ENCODE data around the gene SMURF1. TPM values are rescaled to one million over a fixed set of nuclear protein-coding genes. Genes with fewer than 3 reads are reported as not detected.

SMURF1 gene
- total RNA-seq, 1 experiment from 2014 or later = 30.2 TPM

DNA sequence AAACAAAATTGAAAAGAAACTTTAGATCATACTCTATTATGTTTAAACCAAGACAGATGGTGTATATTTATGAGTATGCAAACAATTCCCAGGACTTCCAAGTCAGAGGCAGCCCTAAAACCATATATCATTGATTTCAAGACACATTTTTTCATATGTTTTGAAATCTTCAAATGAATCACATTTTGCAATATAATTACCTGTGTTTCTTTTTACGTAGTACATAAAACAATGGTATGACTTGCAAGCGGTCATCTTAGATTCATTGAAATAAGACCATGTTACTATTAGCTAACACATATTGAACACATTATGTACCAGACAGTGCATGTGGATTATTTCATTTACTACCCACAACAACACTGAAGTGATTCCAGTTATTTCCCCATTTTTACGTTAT, 14.9 kb downstream of the SMURF1 start:
- intact Hi-C loops (cut with micrococcal nuclease) = no loop called here

GRCh38 chr7:99128076-99128950, 15.6 kb downstream of the SMURF1 start:
- ChIA-PET CTCF (no interaction called here), POLR2A (ENCODE audit: unreplicated experiment) (interaction anchor here (0.6 kb wide), 1 partner anchor 279 kb away, joined by 7 read pairs; no protein-coding TSS in a partner anchor)
- Histone ChIP-seq H3K27ac (ENCODE audit: low read length) (peak overlapping the region; percentile 8), H4K20me1 (ENCODE audit: low read length) (peaks cover 43% of the 10 kb centered on the region), H3K36me3 (ENCODE audit: low read depth, low read length) (no peaks in the 10 kb centered on the region), H3K4me3 (ENCODE audit: low read length) (peak overlapping the region; percentile 8; the same call in 1 of the 2 replicates), H2AFZ (ENCODE audit: low read length) (no peak overlapping the region), H3K9me3 (ENCODE audit: low read length) (no peaks in the 10 kb centered on the region), H3K27me3 (ENCODE audit: low read length) (no peaks in the 10 kb centered on the region), H3F3A (ENCODE audit: low read length, unreplicated experiment) (peaks cover 7% of the 10 kb centered on the region), H3K9ac (ENCODE audit: low read length) (no peak overlapping the region), H3K4me2 (ENCODE audit: low read length) (peak overlapping the region; percentile 55), H3K4me1 (ENCODE audit: insufficient read depth, low read length) (peaks cover 59% of the 10 kb centered on the region), H3K79me2 (ENCODE audit: low read length) (peaks cover 98% of the 10 kb centered on the region), H3K9me2 (replicated peaks; ENCODE audit: low read length) (no peaks in the 10 kb centered on the region)
- ATAC-seq (0 out of 2 replicates have a peak, but pooled peaks have one; percentile 3), DNase-seq (peak; percentile 66)
- BruUV-seq (replicated peaks) = no TSS peak
- intact Hi-C loops (cut with micrococcal nuclease) = no loop called here
- TF ChIP-seq, protein P1, sequence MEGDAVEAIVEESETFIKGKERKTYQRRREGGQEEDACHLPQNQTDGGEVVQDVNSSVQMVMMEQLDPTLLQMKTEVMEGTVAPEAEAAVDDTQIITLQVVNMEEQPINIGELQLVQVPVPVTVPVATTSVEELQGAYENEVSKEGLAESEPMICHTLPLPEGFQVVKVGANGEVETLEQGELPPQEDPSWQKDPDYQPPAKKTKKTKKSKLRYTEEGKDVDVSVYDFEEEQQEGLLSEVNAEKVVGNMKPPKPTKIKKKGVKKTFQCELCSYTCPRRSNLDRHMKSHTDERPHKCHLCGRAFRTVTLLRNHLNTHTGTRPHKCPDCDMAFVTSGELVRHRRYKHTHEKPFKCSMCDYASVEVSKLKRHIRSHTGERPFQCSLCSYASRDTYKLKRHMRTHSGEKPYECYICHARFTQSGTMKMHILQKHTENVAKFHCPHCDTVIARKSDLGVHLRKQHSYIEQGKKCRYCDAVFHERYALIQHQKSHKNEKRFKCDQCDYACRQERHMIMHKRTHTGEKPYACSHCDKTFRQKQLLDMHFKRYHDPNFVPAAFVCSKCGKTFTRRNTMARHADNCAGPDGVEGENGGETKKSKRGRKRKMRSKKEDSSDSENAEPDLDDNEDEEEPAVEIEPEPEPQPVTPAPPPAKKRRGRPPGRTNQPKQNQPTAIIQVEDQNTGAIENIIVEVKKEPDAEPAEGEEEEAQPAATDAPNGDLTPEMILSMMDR (conservative IDR thresholded peaks at IDR 0.05; ENCODE audit: low read depth, low read length) = no peak
- TF ChIP-seq EZH2 (IDR thresholded peaks at IDR 0.05; ENCODE audit: low read length, unreplicated experiment) = no peak
- TF ChIP-seq EZH2phosphoT487 (IDR thresholded peaks at IDR 0.05; ENCODE audit: borderline replicate concordance, low read length) = no peak

More for the DNA sequence above, 14.9 kb downstream of the SMURF1 start:
- Histone ChIP-seq H3F3A (ENCODE audit: low read length, unreplicated experiment) (peaks cover 2% of the 10 kb centered on the region), H3K4me1 (ENCODE audit: insufficient read depth, low read length) (peaks cover 60% of the 10 kb centered on the region), H3K27ac (ENCODE audit: low read length) (peak overlapping the region; percentile 8), H3K9me3 (ENCODE audit: low read length) (no peaks in the 10 kb centered on the region), H3K9ac (ENCODE audit: low read length) (no peak overlapping the region), H3K79me2 (ENCODE audit: low read length) (peaks cover 100% of the 10 kb centered on the region), H3K4me3 (ENCODE audit: low read length) (peak overlapping the region; percentile 8; the same call in 1 of the 2 replicates), H2AFZ (ENCODE audit: low read length) (no peak overlapping the region), H3K27me3 (ENCODE audit: low read length) (no peaks in the 10 kb centered on the region), H3K9me2 (replicated peaks; ENCODE audit: low read length) (no peaks in the 10 kb centered on the region), H4K20me1 (ENCODE audit: low read length) (peaks cover 50% of the 10 kb centered on the region), H3K4me2 (ENCODE audit: low read length) (peak overlapping the region; percentile 55), H3K36me3 (ENCODE audit: low read depth, low read length) (no peaks in the 10 kb centered on the region)
- ChIA-PET POLR2A (ENCODE audit: unreplicated experiment) (interaction anchor here (0.6 kb wide), 1 partner anchor 278 kb away, joined by 7 read pairs; no protein-coding TSS in a partner anchor), CTCF (no interaction called here)
- ATAC-seq (no peak), DNase-seq (no peak)
- no peak for TF ChIP-seq EZH2phosphoT487 (IDR thresholded peaks at IDR 0.05; ENCODE audit: borderline replicate concordance, low read length)
- TF ChIP-seq, protein P1 (conservative IDR thresholded peaks at IDR 0.05; ENCODE audit: low read depth, low read length) = no peak
- no peak for TF ChIP-seq EZH2 (IDR thresholded peaks at IDR 0.05; ENCODE audit: low read length, unreplicated experiment)
- BruUV-seq (replicated peaks) = no TSS peak

Data from PC-3 (cell line).